ENCODE data around the gene CELSR2. TPM values are rescaled to one million over a fixed set of nuclear protein-coding genes. Genes with fewer than 3 reads are reported as not detected.

CELSR2 gene
- total RNA-seq, 6 experiments from 2014 or later, result 1.2 to 1.7 (median 1.4) TPM

DNA sequence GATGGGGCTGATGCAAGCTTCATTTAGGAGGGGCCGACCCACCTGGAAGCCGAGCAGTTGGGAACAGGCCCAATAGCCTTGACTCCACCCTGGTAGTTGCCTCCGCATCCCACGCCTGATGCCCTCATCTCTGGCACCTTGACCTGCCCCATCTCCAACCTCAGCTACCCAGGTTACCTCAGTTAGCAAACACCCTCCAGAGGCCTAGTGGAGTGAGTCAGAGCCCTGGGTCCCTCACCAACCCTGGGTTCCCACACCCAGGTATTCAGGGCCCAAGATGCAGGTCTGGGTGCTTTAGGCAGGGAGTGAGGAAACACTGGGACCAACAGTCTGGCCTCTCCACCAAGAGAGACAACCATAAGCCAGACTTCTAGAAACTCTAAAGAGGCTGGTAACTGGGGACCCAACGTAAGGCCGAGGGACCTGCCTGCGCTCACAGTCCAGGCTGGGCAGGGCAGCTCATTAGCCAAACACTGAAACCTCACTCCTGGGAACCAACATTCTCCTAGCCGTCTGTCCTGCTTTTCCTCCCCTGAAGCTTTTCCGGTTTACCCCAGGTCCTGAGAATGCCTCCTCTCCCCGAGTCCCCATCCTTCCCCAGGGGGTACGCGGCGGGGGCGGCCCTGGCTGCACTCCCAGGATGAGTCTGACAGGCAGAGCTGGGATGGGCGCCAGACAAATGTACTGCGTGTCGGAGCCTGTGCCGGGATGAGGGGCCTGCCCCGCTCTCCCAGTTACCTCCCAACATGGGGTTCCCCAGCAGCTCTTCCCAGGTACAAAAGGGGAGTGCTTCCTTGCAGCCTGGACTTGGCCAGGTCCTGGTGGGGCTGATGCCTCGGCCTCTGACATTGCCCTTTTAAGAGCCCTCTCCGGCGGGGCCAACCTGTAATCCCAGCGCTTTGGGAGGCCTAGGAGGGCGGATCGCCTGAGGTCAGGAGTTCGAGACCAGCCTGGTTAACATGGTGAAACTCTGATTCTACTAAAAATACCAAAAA lies 8.9 kb upstream of the CELSR2 start:
- no peak for TF ChIP-seq CTCF (IDR thresholded peaks at IDR 0.05)
- DNase-seq, result peak; percentile 44
- Mint-ChIP-seq H3K27ac (peak overlapping the region; percentile 66; the same call in 1 of the 2 replicates), H3K4me1 (ENCODE audit: low read depth) (peaks cover 26% of the 10 kb centered on the region), H3K27me3 (ENCODE audit: insufficient read depth) (peaks cover 2% of the 10 kb centered on the region), H3K4me3 (peak overlapping the region; percentile 17; the same call in 1 of the 2 replicates), H3K36me3 (ENCODE audit: low read depth) (peaks cover 5% of the 10 kb centered on the region; the same call in 1 of the 2 replicates), H3K9me3 (no peaks in the 10 kb centered on the region)

DNA sequence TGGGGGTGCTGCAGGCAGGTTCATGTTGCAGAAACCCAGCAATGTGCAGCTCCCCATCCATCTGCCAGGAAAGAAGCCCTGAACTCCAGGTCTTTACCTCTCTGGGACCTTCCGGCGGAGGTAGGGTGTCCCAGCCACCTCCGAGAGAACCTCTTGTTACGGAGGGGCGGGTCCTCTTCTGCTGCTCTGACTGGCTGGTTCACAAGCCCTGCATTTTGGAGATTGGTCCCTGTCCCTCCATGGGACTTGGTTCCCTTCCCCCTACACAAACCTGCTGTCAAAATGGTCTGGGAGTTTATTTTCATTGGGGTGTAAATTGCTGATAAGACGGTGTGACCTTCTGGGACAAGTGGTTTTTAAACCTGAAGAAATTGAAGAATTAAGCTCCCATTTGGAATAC lies 8.0 kb upstream of the CELSR2 start:
- H3K27me3 Mint-ChIP-seq (ENCODE audit: insufficient read depth), result peaks cover 2% of the 10 kb centered on the region
- peaks cover 5% of the 10 kb centered on the region; the same call in 1 of the 2 replicates for H3K36me3 Mint-ChIP-seq (ENCODE audit: low read depth)
- H3K27ac Mint-ChIP-seq, result no peak overlapping the region
- no peak for DNase-seq
- H3K4me1 Mint-ChIP-seq (ENCODE audit: low read depth), result peaks cover 26% of the 10 kb centered on the region
- H3K4me3 Mint-ChIP-seq, result peak overlapping the region; percentile 0; the same call in 1 of the 2 replicates
- TF ChIP-seq CTCF (IDR thresholded peaks at IDR 0.05), result no peak
- H3K9me3 Mint-ChIP-seq, result no peaks in the 10 kb centered on the region

DNA sequence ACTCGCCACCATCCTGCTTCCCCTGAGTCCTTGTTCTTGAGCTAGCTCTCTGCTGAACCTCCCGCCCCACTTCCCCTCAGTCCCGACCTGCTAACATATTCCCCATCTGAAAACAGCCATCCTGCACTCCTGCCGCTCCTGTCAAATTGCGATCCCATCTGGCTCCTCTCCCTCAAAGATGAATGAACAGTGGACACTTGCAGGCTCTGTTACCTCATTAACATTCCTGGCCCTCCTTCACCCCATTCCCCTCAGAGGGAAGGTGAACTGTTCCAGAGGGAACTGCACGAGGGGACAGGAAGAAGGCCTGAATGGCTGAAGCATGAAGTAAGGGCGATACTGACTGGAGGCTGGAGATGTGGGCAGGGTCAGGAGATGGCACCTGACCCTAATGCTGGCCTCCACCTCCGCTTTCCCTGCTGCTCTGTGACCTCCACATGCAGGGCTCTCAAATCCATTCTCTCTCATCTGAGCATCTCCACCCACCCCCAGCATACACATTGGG lies 7.4 kb upstream of the CELSR2 start:
- no peak for DNase-seq
- H3K27ac Mint-ChIP-seq, result no peak overlapping the region
- no peaks in the 10 kb centered on the region for H3K9me3 Mint-ChIP-seq
- H3K4me1 Mint-ChIP-seq (ENCODE audit: low read depth), result peaks cover 30% of the 10 kb centered on the region
- peaks cover 2% of the 10 kb centered on the region for H3K27me3 Mint-ChIP-seq (ENCODE audit: insufficient read depth)
- TF ChIP-seq CTCF (IDR thresholded peaks at IDR 0.05), result no peak
- peaks cover 5% of the 10 kb centered on the region; the same call in 1 of the 2 replicates for H3K36me3 Mint-ChIP-seq (ENCODE audit: low read depth)
- peak overlapping the region; percentile 0; the same call in 1 of the 2 replicates for H3K4me3 Mint-ChIP-seq

DNA sequence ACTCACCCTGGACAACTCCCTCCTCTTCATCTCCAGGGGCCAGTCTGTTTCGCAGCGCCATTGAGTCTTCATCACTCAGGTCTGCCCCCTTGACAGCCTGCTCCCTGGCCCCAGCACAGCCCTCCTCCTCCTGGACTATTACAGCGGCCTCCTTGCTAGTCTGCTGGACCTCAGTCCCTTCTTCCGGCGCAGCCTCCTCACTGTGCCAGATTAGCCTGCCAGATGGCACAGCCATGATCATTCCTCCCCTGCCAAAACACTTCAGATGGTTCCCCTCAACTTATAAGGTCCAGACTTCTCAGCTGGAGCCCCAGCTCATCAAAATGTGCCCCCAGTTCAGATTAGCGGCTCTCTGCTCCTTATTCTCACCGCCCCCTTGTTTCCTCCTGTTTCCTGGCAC lies 7.0 kb upstream of the CELSR2 start:
- no peak for DNase-seq
- TF ChIP-seq CTCF (IDR thresholded peaks at IDR 0.05), result no peak
- peaks cover 30% of the 10 kb centered on the region for H3K4me1 Mint-ChIP-seq (ENCODE audit: low read depth)
- no peak overlapping the region for H3K27ac Mint-ChIP-seq
- no peaks in the 10 kb centered on the region for H3K9me3 Mint-ChIP-seq
- H3K27me3 Mint-ChIP-seq (ENCODE audit: insufficient read depth), result peaks cover 2% of the 10 kb centered on the region
- H3K36me3 Mint-ChIP-seq (ENCODE audit: low read depth), result peaks cover 5% of the 10 kb centered on the region; the same call in 1 of the 2 replicates
- no peak overlapping the region for H3K4me3 Mint-ChIP-seq

GRCh38 chr1:109243221-109243620 lies 6.1 kb upstream of the CELSR2 start:
- DNase-seq, result no peak
- Mint-ChIP-seq H3K27me3 (ENCODE audit: insufficient read depth) (peaks cover 2% of the 10 kb centered on the region), H3K4me1 (ENCODE audit: low read depth) (peaks cover 30% of the 10 kb centered on the region), H3K4me3 (no peak overlapping the region), H3K27ac (no peak overlapping the region), H3K9me3 (no peaks in the 10 kb centered on the region), H3K36me3 (ENCODE audit: low read depth) (0 out of 2 replicates have a peak, but pooled peaks cover 5% of the 10 kb centered on the region)
- TF ChIP-seq CTCF (IDR thresholded peaks at IDR 0.05), result no peak

Data from HFFc6 (cell line).